A673 (cell line): Measurements from ENCODE around the gene FXYD3. TPM values are rescaled to one million over a fixed set of nuclear protein-coding genes. Genes with fewer than 3 reads are reported as not detected.

Experiments used
- BruUV-seq: library from RNA; stranded (reverse); fragments of 400-500 nt; replicated peaks from 2 replicates; lab custom pipeline; 2021; lab: Mats Ljungman, UMichigan
- CTCF ChIA-PET: fragments of 300-600 bp; sonication (Branson Sonifier 250); formaldehyde crosslinking; loops from one replicate; lab custom pipeline; 2022; ENCODE audit warnings: antibody characterized with exemption; lab: Charles Lee
- POLR2A ChIA-PET: fragments of 300-600 bp; sonication (Branson Sonifier 250); formaldehyde crosslinking; loops from one replicate; lab custom pipeline; 2022; ENCODE audit warnings: antibody characterized with exemption; ENCODE audit not compliant: low non-redundant PET; lab: Charles Lee
- DNase-seq: peaks from one replicate; pipeline ENCODE4 v3.0.0-alpha.2; 2015; ENCODE audit warnings: low spot score
- H3K27ac ChIP-seq: fragments of 200-600 bp; sonication (generic); 2 replicates; pipeline ENCODE4 v1.5.1; 2016; ENCODE audit warnings: mixed run types, low read depth, mild to moderate bottlenecking, mixed read lengths, antibody characterized with exemption, low read length; ENCODE audit not compliant: poor library complexity, severe bottlenecking
- H3K27me3 ChIP-seq: fragments of 200-600 bp; sonication (generic); replicated peaks from 2 replicates; pipeline ENCODE4 v1.6.1; 2017; ENCODE audit warnings: mixed run types, low read depth, mild to moderate bottlenecking, mixed read lengths, antibody characterized with exemption, low read length; ENCODE audit not compliant: insufficient read depth, poor library complexity
- H3K36me3 ChIP-seq: fragments of 200-600 bp; sonication (generic); 2 replicates; pipeline ENCODE4 v1.6.1; 2016; ENCODE audit warnings: mixed run types, mild to moderate bottlenecking, mixed read lengths, antibody characterized with exemption, low read length; ENCODE audit not compliant: insufficient read depth, poor library complexity, severe bottlenecking
- H3K4me1 ChIP-seq: fragments of 200-600 bp; sonication (generic); 2 replicates; pipeline ENCODE4 v1.6.1; 2017; ENCODE audit warnings: mixed run types, mild to moderate bottlenecking, mixed read lengths, antibody characterized with exemption, low read length; ENCODE audit not compliant: insufficient read depth, poor library complexity, severe bottlenecking
- H3K4me3 ChIP-seq: fragments of 200-600 bp; sonication (generic); 2 replicates; pipeline ENCODE4 v1.5.1; 2016; ENCODE audit warnings: low read depth, mixed run types, mild to moderate bottlenecking, mixed read lengths, low read length; ENCODE audit not compliant: poor library complexity, severe bottlenecking
- H3K9me3 ChIP-seq: fragments of 200-600 bp; sonication (generic); 2 replicates; pipeline ENCODE4 v1.6.1; 2016; ENCODE audit warnings: mixed run types, low read depth, mild to moderate bottlenecking, mixed read lengths, antibody characterized with exemption, low read length; ENCODE audit not compliant: poor library complexity, severe bottlenecking
- EZH2 ChIP-seq: fragments of 200-600 bp; sonication (generic); IDR thresholded peaks from 2 replicates; pipeline ENCODE4 v1.6.1; 2017; ENCODE audit warnings: borderline replicate concordance, low read depth, mild to moderate bottlenecking, mixed read lengths, antibody characterized with exemption, low read length; ENCODE audit not compliant: poor library complexity, severe bottlenecking
- intact Hi-C: fragments of 100-400 bp; cut with micrococcal nuclease; formaldehyde crosslinking; loops from one replicate; pipeline ENCODE4 v1.10.0; 2022; ENCODE audit not compliant: unreplicated experiment
- total RNA-seq: library from RNA; stranded (reverse); gene quantifications from 2 replicates; pipeline ENCODE4 v1.2.3, GENCODE V29; 2021
- TF ChIP-seq, protein P1 (sequence below): fragments of 300-800, 200-600 bp; sonication (generic); conservative IDR thresholded peaks from 2 replicates; pipeline ENCODE4 v1.5.1; 2017; ENCODE audit warnings: low read depth, mild to moderate bottlenecking, antibody characterized with exemption, low read length, moderate library complexity, mixed read lengths

The FXYD3 gene
- total RNA-seq, 1 experiment from 2014 or later, result not detected

DNA sequence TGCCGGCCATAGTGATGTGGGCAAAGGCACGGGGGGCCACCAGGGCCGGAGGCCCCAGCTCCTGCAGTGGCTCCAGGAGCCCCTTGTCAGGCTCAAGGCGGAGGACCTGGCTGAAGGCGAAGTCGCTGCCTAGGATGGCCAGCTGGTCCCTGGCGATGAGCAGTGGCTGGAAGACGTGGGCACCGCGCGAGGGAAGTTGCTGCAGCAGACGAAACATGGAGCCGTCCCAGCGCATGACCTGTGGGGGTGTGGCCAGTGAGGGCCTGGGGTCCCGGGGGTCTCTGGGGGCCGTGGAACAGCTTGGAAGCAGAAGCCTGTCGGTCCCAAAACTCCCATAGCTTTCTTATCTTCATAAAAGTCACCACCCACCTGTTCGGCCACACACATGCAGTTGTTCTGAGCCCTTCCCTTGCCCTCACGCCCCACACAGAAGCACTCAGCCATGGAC is 9.7 kb downstream of the FXYD3 start:
- DNase-seq, result no peak
- peaks cover 11% of the 10 kb centered on the region for H3K4me1 ChIP-seq
- no peaks in the 10 kb centered on the region for H3K9me3 ChIP-seq
- H3K36me3 ChIP-seq, result no peaks in the 10 kb centered on the region
- no peak overlapping the region for H3K27ac ChIP-seq
- POLR2A ChIA-PET, result no interaction called here
- H3K4me3 ChIP-seq, result no peak overlapping the region
- H3K27me3 ChIP-seq, result no peaks in the 10 kb centered on the region
- intact Hi-C loops, result no loop called here
- TF ChIP-seq EZH2, result no peak
- TF ChIP-seq, protein P1, sequence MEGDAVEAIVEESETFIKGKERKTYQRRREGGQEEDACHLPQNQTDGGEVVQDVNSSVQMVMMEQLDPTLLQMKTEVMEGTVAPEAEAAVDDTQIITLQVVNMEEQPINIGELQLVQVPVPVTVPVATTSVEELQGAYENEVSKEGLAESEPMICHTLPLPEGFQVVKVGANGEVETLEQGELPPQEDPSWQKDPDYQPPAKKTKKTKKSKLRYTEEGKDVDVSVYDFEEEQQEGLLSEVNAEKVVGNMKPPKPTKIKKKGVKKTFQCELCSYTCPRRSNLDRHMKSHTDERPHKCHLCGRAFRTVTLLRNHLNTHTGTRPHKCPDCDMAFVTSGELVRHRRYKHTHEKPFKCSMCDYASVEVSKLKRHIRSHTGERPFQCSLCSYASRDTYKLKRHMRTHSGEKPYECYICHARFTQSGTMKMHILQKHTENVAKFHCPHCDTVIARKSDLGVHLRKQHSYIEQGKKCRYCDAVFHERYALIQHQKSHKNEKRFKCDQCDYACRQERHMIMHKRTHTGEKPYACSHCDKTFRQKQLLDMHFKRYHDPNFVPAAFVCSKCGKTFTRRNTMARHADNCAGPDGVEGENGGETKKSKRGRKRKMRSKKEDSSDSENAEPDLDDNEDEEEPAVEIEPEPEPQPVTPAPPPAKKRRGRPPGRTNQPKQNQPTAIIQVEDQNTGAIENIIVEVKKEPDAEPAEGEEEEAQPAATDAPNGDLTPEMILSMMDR, result no peak
- CTCF ChIA-PET, result no interaction called here
- BruUV-seq, result no TSS peak

DNA sequence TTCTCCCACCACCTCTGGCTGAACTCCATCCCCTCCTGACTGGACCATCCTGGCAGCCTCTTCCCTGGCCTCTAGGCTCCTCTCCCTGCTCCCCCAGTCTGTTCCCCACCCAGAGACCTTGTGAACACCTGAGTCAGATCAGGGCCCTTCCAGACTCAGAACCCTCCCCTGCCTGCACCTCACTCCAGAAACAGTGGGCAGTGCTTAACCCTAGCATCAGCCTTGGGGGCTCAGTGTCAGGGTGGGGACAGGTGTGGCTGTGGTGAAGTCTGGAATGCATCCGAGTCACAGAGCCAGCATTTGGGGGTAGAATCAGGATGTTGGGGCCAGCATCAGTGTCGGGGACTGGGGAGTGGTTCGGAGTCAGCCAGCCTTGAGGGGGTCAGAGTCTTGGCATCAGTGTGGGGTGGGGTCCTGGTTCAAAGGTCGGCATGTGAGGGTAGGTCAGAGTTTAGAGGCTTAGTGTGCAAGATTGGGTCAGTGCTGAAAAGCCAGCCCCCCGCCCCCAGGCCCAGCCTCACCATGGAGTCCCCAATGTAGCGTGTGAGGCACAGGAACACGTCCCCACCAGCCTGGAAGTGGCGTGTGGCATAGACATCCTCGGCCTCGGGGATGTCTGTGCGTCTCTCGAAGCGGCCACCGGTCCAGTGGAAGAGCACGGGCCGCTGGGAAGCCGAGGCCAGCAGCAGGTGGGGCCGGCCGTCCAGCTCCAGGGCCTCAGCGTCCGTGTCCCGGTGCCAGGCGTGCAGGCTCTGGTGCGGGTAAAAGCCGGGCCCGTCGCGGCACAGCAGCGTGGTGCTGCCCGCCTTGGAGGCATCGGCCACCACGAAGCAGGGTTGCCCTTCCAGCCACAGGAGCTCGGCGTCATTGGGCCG is 10.4 kb downstream of the FXYD3 start:
- POLR2A ChIA-PET, result no interaction called here
- no peak for DNase-seq
- Histone ChIP-seq H3K27ac (no peak overlapping the region), H3K27me3 (no peaks in the 10 kb centered on the region), H3K9me3 (no peaks in the 10 kb centered on the region), H3K4me1 (peaks cover 11% of the 10 kb centered on the region), H3K4me3 (no peak overlapping the region), H3K36me3 (no peaks in the 10 kb centered on the region)
- CTCF ChIA-PET, result no interaction called here
- intact Hi-C loops, result no loop called here
- no TSS peak for BruUV-seq
- TF ChIP-seq EZH2, result no peak
- TF ChIP-seq, protein P1, result no peak

DNA sequence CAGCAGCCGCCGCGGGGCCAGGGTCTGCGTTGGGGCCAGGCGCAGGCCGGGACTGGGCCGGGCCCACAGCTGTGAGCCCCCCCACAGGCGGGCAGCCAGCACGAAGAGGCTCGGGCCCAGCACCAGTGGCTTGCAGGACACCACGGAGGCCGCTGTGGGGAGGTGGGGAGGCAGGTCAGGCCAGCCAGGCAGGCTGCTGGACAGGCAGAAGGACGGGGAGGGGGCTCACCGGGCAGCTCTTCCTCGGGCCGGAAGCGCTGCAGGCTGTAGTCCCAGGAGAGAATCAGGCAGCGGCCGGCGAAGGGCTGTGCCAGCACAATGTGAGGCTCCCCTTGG is 11.0 kb downstream of the FXYD3 start:
- intact Hi-C loops, result no loop called here
- POLR2A ChIA-PET, result no interaction called here
- no TSS peak for BruUV-seq

More for the DNA sequence above, 11.0 kb downstream of the FXYD3 start:
- no peak for TF ChIP-seq EZH2
- TF ChIP-seq, protein P1, result no peak
- no peaks in the 10 kb centered on the region for H3K36me3 ChIP-seq
- H3K4me1 ChIP-seq, result peaks cover 11% of the 10 kb centered on the region
- H3K27me3 ChIP-seq, result no peaks in the 10 kb centered on the region
- no peak for DNase-seq
- no peak overlapping the region for H3K27ac ChIP-seq
- H3K4me3 ChIP-seq, result no peak overlapping the region
- H3K9me3 ChIP-seq, result no peaks in the 10 kb centered on the region
- CTCF ChIA-PET, result no interaction called here
